Hippocampal formation (tissue), 2 donors: ENCODE measurements around the gene CNTN4.

Source experiments
- DNase-seq, 2 donors: peaks; one replicate each; lab custom pipeline; 2025; lab: John Stamatoyannopoulos, UW

Gene CNTN4

DNA sequence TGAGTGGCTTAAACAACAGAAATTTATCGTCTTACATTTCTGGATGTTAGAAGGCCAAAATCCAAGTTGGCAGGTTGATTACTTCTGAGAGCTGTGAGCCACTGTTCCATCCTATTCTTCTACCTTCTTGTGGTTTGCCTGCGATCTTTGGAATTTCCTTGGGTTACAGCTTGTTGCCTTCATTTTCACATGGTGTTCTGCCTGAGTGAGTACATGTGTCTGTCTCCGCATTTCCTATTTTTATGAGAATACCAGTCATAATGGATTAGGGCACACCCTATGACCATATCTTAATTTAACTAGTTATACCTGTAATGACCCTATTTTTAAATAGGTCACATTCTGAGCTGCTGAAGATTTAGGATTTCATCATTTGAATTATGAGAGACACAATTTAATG lies 294.3 kb downstream of the CNTN4 start:
- DNase-seq: no peak

DNA sequence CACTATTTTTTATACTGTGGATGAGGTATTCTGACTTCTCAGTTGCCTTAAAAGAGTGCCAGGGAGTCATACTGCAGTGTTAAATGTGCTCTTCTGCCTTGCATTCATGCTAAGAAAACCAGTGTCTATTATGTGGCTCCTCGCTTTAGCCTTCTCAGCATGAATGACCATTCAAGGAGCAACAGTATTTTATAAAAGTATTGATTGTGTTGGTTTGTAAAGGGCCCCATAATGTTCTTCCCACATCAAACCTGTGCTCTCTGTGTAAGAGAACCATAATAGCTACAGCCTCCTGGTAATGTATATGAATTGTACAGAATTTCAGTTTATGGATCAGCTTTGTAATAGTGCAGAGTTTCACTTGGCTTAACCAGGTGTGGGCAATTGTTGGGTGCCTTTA lies 316.4 kb downstream of the CNTN4 start:
- DNase-seq: no peak

DNA sequence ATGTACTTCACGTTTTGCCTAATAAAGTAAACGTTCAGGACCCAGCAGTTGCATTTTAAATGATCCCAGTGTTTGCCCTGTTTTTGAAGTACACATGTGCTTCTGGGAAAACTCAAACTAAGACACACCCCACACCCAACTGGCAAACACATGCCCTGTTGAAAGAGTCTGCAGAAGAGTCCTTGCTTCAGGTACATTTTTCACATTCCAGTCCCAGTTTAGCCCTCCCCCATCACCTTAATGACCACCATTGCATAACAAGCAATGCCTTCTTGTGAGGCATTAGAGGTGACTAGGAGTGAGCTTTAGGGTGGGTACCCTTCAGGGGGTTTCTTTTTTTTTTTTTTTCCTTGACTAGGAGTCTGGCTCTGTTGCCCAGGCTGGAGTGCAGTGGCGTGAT lies 322.3 kb downstream of the CNTN4 start:
- DNase-seq: no peak

DNA sequence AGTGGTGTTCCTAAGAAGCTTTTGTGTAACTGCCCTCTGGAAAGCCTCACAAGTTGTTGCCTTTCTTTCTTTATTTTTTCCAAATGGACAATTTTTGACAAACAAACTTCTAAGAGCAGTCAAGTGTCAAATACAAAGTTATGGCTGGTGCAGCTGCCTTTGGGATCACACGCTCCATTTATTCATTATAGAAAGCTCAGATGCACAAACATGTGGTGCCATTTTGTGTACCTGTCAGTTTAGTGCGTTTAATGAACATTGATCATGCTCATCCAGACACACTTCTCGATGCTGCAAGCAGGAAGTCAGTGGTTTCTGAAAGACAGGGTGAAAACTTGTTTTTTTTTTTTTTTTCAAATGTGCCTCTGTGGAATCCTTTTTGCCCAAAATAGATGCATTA lies 324.5 kb downstream of the CNTN4 start:
- DNase-seq: no peak

- no peak for DNase-seq
Measured at GRCh38 chr3:2441558-2441957, 342.9 kb downstream of the CNTN4 start.

DNA sequence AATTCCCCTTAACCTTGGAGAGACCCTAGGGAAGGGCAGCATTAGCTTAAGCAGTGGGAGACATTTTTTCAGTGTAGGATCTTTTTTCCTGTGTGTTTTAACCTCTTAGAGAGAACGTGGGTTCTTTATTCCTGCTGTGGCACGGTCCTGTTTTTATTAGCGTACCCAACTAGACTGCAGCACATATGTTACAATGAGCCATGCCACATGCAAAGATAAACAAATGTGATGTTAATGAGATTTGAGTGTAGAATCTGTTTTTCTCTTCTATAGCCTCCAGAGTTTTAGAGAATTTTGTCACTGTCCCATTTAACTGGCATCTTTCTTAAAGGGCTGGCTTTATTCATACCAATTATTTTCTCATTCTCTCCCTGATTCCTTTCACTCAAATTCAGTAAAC lies 347.5 kb downstream of the CNTN4 start:
- DNase-seq: no peak

- DNase-seq: no peak
Measured at GRCh38 chr3:2452249-2452648, 353.6 kb downstream of the CNTN4 start.

DNA sequence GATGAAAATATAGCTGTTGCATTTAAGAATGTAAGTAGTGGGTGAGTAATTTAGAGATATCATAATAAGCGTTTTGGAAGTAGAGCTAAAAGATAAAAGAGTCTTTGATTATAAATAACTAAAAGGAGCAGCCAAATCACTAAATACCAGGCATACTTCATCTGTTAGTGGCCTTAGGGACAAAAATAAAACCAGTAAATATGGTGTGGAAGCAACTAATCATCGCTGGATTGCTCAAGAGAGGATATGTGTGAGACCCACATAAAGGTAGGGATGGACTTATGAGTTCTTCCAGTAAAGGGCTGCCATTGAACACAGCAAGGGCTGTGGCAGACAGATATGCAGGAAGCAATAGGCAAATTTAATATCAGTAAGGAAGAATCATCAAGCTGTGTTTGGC lies 356.2 kb downstream of the CNTN4 start:
- no peak for DNase-seq

- no peak for DNase-seq
Measured at GRCh38 chr3:2456788-2457187, 358.1 kb downstream of the CNTN4 start.

DNA sequence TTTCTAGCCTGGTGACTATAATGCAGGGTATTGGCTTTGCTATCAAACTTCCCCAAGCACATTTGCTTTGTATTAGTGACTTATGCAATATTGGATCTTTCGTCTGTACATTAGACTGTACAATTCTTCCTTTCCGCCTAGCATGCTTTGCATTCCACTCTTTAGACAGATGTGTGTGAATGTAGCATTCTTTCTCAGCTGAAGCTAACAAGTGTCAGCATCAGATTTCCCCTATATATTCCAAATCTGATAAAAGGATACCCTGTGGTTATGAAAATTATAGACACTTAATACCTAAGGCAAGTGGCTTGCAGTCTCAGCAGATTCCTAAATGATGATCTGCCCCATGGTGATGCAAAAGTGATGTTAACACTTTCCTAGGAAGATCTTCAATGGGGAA lies 360.1 kb downstream of the CNTN4 start:
- no peak for DNase-seq

- no peak for DNase-seq
Measured at GRCh38 chr3:2465842-2466241, 367.2 kb downstream of the CNTN4 start.

- DNase-seq: no peak
Measured at GRCh38 chr3:2468816-2469215, 370.1 kb downstream of the CNTN4 start.

DNA sequence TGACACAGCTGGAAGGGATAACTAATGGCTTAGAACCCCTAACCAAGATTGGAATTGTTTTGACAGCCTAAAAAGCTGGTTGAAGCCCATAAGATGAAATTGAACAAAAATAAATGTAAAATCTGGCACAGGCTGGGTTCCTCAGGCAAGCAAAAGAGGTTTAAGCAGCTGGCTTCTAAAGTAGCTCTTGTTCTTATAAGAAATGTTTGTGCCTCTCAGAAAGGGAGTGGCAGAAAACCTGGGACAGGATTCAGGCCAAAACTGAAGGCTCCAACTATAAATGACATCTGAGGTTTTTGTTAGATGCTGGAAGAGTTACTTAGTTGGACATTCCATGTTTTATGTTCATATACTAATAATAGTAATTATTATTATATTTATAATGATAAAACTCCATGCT lies 378.3 kb downstream of the CNTN4 start:
- no peak for DNase-seq

DNA sequence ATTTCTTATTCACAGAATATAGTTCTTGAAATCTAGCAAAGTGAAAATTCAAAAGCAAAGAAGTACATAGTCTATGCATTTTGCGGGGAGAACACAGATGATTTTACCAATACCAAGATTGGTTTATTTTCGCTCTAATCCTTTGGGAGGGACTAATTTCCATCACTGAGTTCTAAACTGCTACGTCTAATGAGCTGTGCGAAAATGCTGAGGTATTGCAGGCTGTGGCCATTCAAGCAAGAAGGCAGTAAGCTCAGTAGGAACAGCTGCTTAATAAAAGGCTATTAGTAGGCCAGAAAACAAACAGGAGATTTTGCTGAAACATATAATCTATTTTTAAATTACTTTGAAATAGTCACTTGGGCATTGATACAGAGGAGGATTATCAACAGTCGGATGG lies 379.0 kb downstream of the CNTN4 start:
- no peak for DNase-seq

GRCh38 chr3:2484162-2485026 lies 385.7 kb downstream of the CNTN4 start:
- no peak for DNase-seq

DNA sequence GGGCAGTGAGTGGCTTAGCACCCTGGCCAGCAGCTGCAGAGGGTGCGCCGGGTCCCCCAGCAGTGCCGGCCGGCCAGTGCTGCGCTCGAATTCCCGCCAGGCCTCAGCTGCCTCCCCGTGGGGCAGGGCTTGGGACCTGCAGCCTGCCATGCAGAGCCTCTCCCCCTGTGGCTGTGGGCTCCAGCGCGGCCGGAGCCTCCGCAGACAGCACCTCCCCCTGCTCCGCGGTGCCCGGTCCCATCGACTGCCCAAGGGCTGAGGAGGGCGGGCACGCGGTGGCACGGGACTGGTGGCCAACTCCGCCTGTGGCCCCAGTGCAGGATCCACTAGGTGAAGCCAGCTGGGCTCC lies 386.3 kb downstream of the CNTN4 start:
- no peak for DNase-seq

DNA sequence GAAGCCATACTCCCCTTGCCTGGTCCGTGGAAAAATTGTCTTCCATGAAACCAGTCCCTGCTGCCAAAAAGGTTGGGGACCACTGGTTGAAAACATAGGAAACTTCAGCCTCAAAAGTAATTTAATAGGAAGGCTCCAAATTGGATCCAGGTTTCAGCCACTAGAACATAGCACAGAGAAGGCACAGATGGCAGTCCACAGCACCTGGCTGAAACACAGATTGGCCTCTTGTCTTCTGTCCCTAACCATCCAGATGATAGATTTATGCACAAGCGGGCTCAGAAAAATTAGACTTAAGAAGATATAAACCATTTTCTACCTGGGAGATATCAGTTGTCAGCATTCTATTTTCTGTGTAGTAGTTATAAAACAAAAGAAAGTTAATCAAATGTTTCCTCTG lies 397.1 kb downstream of the CNTN4 start:
- no peak for DNase-seq

DNA sequence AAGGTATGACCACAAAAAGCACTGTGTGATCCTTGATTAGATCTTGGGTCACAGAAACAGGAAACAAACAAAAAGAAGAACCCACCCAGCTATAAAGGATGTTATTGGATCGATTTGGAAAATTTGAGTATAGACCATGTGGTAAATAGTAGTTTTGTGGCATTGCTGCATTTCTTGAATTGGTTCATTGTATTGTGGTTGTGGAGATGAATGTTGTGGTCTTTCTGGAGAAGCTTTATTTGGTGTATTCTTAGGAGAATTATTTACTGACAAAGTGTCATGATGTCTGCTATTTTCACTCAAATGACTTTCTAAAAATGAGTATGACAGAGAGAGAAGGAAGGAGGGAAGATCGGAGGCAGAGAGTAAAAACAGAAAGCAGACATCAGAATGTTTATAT lies 406.2 kb downstream of the CNTN4 start:
- DNase-seq: no peak

GRCh38 chr3:2506776-2507175 lies 408.1 kb downstream of the CNTN4 start:
- DNase-seq: no peak

DNA sequence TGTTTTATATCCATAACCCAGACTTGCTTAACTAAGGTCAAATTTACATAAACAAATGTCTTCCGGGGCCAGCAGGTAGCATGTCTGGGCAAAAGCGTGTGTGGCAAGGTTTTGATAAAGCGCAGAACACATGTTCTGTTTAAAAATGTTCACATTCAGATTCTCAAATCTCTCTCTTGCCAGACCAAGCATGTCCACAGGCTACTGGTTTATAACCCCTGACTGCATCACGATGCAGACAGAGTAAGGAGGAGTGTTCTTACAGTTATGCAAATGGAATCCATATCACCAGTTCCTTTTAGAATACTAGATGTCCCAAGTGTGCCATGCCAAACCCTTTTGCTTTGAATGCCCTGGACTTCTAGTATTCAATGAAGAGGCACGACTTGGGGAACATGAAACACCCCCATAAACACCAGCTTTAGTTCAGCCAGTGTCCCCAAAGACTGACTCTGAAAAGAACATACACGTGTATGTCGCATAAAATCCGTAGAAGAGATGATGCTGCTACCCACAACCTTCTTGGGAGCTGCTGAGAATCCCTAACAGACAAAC lies 412.0 kb downstream of the CNTN4 start:
- DNase-seq: no peak

DNA sequence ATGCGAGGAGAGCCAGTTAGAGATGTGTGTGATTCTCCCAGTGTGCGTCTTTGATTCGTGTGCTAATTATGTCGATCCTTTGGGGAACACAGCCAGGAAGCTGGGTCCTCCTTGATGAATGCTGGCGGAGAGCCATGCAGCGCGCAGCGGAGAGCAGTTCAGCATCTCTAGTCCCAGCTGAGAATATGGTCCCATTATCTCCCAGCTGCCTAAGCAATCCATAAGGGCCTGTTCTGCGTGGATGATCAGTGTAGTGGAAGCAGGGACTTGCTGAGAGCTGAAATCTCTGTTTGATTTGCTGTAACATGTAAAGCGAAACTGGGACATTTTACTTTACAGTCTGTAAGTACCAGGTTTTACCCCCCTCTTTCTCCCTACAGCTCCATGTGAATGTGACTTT lies 412.7 kb downstream of the CNTN4 start:
- DNase-seq: peak in 1 of 2 donors; percentile 27

GRCh38 chr3:2512881-2513280 lies 414.2 kb downstream of the CNTN4 start:
- DNase-seq: no peak

GRCh38 chr3:2513986-2514385 lies 415.3 kb downstream of the CNTN4 start:
- DNase-seq: no peak
